ENCODE data around the gene DENND6B.
A peak's percentile ranks its signal among the peaks of the same experiment; 100 is the strongest.

Gene DENND6B

DNA sequence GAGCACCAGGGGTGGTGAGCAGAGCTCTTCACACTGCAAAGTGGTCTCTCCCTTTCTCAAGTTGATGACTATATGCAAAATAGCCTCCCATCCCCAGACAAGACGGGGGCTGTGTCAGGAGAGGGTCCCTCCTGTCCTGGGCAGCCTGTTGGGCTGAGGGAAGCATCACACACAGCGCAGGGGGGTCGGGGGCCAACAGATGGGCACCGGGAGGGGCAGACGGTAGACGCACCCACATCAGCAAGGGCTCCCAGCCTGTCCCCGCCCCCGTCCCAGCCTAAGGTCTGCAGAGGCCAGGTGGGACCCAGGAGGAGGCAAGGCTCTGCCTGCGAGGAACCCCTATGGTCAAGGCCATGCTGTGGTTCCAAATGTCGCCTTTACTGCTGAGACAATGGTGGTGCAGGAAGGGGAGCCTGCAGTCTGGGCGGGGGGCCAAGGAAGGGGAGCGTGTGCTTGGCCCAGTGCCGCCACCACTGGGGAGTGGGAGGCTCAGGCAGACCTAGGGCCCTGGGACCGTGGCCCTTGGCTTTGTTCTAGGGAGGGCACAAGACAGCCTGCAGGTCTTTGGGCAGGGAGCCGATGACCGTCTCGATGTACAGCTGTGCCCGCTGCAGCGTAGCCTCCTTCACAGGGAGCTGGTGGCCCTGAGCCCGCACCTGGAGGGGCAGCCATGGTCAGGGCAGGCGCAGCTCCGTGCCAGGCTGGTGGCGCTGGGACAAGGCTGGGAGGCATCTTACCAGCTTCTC lies 15.0 kb downstream of the DENND6B start:
- TF ChIP-seq, protein P1, sequence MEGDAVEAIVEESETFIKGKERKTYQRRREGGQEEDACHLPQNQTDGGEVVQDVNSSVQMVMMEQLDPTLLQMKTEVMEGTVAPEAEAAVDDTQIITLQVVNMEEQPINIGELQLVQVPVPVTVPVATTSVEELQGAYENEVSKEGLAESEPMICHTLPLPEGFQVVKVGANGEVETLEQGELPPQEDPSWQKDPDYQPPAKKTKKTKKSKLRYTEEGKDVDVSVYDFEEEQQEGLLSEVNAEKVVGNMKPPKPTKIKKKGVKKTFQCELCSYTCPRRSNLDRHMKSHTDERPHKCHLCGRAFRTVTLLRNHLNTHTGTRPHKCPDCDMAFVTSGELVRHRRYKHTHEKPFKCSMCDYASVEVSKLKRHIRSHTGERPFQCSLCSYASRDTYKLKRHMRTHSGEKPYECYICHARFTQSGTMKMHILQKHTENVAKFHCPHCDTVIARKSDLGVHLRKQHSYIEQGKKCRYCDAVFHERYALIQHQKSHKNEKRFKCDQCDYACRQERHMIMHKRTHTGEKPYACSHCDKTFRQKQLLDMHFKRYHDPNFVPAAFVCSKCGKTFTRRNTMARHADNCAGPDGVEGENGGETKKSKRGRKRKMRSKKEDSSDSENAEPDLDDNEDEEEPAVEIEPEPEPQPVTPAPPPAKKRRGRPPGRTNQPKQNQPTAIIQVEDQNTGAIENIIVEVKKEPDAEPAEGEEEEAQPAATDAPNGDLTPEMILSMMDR (IDR thresholded peaks at IDR 0.05; ENCODE audit: low read depth, low read length): no peak
- Histone ChIP-seq H3K9me3 (ENCODE audit: severe bottlenecking) (no peaks in the 10 kb centered on the region), H3K27me3 (ENCODE audit: insufficient read depth, low read depth, severe bottlenecking) (no peaks in the 10 kb centered on the region), H3K4me3 (ENCODE audit: low read depth, low read length) (no peak overlapping the region), H3K27ac (no peak overlapping the region), H3K36me3 (peaks cover 3% of the 10 kb centered on the region)
- DNase-seq: no peak

DNA sequence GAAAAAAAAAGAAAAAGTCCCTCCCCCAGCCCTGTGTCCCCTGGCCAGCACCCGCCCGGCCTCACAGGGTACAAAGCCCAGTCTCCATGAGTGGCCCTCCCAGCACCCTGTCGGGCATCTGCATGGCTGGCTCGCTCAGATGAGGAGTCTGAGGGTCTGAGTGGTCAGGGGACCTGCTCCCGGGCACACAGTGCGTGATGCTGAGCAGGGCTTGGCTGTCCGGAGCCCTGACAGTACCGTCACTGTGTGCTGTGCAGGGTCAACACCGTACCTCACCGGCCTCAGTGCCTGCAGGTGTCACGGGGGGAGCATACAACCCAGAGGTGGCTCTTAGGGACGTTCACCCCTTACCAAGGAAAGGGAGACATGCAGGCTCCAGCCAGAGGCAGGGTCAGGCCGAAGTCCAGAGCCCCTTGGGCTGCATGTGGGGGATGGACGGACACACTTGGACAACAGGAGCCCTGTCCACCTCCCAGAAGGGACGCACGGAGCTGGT lies 15.8 kb downstream of the DENND6B start:
- Histone ChIP-seq H3K36me3 (peaks cover 8% of the 10 kb centered on the region), H3K27ac (no peak overlapping the region), H3K27me3 (ENCODE audit: insufficient read depth, low read depth, severe bottlenecking) (no peaks in the 10 kb centered on the region), H3K4me3 (ENCODE audit: low read depth, low read length) (no peak overlapping the region), H3K9me3 (ENCODE audit: severe bottlenecking) (no peaks in the 10 kb centered on the region)
- TF ChIP-seq, protein P1 (IDR thresholded peaks at IDR 0.05; ENCODE audit: low read depth, low read length): no peak
- DNase-seq: no peak

DNA sequence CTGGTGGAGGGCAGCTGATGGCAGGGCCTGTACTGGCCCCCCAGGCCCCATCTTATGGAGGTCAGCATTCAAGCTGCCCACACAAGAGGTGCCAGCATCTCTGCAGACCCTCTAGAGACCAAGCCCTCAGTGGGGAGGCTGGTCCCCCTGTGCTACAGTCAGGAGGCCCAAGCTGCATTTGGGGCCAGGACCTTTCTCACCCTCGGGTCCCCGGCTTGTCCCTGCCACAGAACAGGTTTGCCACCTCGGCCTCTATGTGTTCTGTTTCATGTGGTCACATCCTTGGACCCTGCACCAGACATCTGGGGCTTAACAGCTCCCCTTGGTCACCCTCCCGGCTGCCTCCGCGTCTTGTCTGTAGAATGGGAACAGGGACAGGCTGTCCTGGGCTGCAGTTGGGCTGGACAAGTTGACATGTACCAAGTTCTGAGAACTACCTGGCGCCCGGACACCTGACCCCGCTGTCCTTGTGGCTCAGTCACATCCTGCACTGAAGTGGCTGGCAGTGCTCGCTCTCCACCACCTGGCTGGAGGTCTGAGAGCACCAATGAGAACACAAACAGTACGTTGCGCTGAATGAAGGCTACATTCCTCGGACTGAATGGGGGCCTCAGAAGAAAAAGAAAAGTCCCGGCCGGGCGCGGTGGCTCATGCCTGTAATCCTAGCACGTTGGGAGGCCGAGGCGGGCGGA lies 16.6 kb downstream of the DENND6B start:
- DNase-seq: no peak
- Histone ChIP-seq H3K27me3 (ENCODE audit: insufficient read depth, low read depth, severe bottlenecking) (no peaks in the 10 kb centered on the region), H3K27ac (peak overlapping the region; percentile 74; the same call in 1 of the 2 replicates), H3K9me3 (ENCODE audit: severe bottlenecking) (no peaks in the 10 kb centered on the region), H3K36me3 (peaks cover 15% of the 10 kb centered on the region), H3K4me3 (ENCODE audit: low read depth, low read length) (no peak overlapping the region)
- TF ChIP-seq, protein P1 (IDR thresholded peaks at IDR 0.05; ENCODE audit: low read depth, low read length): no peak

DNA sequence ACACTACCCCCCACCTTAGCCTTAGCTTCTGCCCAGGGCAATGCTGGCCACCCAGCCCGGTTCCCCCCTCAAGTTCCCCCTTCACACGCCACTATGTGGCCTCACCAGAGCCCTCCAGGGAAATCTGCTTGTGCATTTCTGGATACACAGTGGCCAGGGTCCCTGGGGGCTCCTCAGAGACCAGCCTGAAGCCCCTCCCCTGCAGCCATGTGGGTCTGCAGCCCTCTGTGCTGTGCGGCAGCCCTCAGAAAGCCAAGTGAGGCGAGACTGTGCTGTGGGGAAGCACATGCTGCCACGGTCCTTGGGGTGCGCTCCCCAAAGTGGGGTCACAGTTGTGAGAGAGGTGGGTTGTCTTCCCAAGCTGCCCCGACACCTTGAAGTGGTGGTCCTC lies 17.2 kb downstream of the DENND6B start:
- no peak overlapping the region for H3K4me3 ChIP-seq (ENCODE audit: low read depth, low read length)
- no peaks in the 10 kb centered on the region for H3K27me3 ChIP-seq (ENCODE audit: insufficient read depth, low read depth, severe bottlenecking)
- H3K36me3 ChIP-seq: peaks cover 21% of the 10 kb centered on the region
- peak overlapping the region; percentile 74 for H3K27ac ChIP-seq
- no peak for DNase-seq
- no peaks in the 10 kb centered on the region for H3K9me3 ChIP-seq (ENCODE audit: severe bottlenecking)
- TF ChIP-seq, protein P1 (IDR thresholded peaks at IDR 0.05; ENCODE audit: low read depth, low read length): no peak

DNA sequence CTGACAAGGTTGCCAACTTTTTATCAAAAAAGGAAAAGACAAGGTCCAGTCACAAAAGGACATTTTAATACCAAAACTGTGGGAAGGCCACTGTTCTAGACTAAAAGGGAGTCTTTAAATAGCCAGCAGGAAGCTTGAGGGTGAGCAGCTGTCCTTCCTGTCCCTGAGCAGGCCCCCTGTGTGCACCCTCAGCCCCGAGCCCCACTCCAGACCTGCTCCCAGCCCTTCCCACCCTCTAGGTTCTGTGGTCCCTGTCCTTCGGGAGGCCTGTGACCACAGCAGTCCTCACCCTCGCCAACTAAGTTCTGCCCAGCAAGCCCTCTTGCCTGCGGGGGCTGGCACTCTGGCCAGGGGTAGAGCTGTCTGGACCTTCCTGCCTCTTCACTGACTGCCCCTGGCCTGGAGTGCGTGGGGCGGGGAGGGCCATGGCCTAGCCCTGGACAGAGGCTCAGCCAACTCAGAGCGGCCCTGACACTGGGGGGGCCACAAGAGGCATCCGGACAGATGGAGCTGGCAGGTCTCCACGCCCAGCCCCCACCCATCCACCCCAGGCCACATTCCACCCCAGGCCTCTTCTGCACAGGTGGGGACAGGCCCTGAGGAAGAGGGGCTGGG lies 17.7 kb downstream of the DENND6B start:
- H3K27me3 ChIP-seq (ENCODE audit: insufficient read depth, low read depth, severe bottlenecking): no peaks in the 10 kb centered on the region
- TF ChIP-seq, protein P1 (IDR thresholded peaks at IDR 0.05; ENCODE audit: low read depth, low read length): no peak
- H3K4me3 ChIP-seq (ENCODE audit: low read depth, low read length): no peak overlapping the region
- DNase-seq: peak; percentile 37
- peaks cover 23% of the 10 kb centered on the region for H3K36me3 ChIP-seq
- no peaks in the 10 kb centered on the region for H3K9me3 ChIP-seq (ENCODE audit: severe bottlenecking)
- H3K27ac ChIP-seq: peak overlapping the region; percentile 74
